Liver (tissue), 9 donors: ENCODE measurements around the gene ANKRD44. TPM values are rescaled to one million over a fixed set of nuclear protein-coding genes. Genes with fewer than 3 reads are reported as not detected.

Experiments
- DNase-seq: peaks from one replicate; pipeline ENCODE4 v3.0.0-alpha.2; 2017; ENCODE audit warnings: low spot score
- H3K27ac ChIP-seq, 2 donors: one replicate each; pipeline ENCODE4 v1.7.0; 2013; ENCODE audit warnings: inconsistent platforms in 2 of 2, low read length in 2 of 2, control low read depth in 1 of 2, low read depth in 1 of 2, mild to moderate bottlenecking in 1 of 2
- H3K27me3 ChIP-seq, 4 donors: one replicate each; pipeline versions ENCODE4 v1.6.1 to v1.7.0; 2013; ENCODE audit warnings: low read length in 3 of 4, inconsistent platforms in 1 of 4, mild to moderate bottlenecking in 1 of 4, moderate library complexity in 1 of 4; ENCODE audit not compliant: control insufficient read depth in 4 of 4, insufficient read depth in 4 of 4
- H3K36me3 ChIP-seq, 4 donors: one replicate each; pipeline versions ENCODE4 v1.6.1 to v1.7.0; 2013; ENCODE audit warnings: low read length in 3 of 4, mild to moderate bottlenecking in 3 of 4, low read depth in 1 of 4, moderate library complexity in 1 of 4; ENCODE audit not compliant: control insufficient read depth in 4 of 4, insufficient read depth in 3 of 4
- H3K4me1 ChIP-seq, 4 donors: one replicate each; pipeline versions ENCODE4 v1.6.1 to v1.7.0; 2013; ENCODE audit warnings: low read length in 3 of 4, mild to moderate bottlenecking in 3 of 4, moderate library complexity in 1 of 4; ENCODE audit not compliant: control insufficient read depth in 4 of 4, insufficient read depth in 4 of 4
- H3K4me3 ChIP-seq, 3 donors: one replicate each; pipeline versions ENCODE4 v1.6.1 to v1.7.0; 2013; ENCODE audit warnings: low read length in 3 of 3, control low read depth in 1 of 3, low read depth in 1 of 3, mild to moderate bottlenecking in 1 of 3
- H3K9ac ChIP-seq, 2 donors: one replicate each; pipeline ENCODE4 v1.7.0; 2013; ENCODE audit warnings: low read length in 2 of 2, mild to moderate bottlenecking in 2 of 2, moderate library complexity in 2 of 2, control low read depth in 1 of 2, low read depth in 1 of 2
- H3K9me3 ChIP-seq, 4 donors: one replicate each; pipeline versions ENCODE4 v1.6.1 to v1.7.0; 2013; ENCODE audit warnings: low read length in 3 of 4; ENCODE audit not compliant: control insufficient read depth in 4 of 4
- ATF3 ChIP-seq: IDR thresholded peaks from 2 replicates; pipeline ENCODE4 v1.6.1; 2016; ENCODE audit warnings: antibody characterized with exemption
- FOXA1 ChIP-seq: IDR thresholded peaks from 2 replicates; pipeline ENCODE4 v1.6.1; 2016; ENCODE audit warnings: antibody characterized with exemption
- FOXA2 ChIP-seq: IDR thresholded peaks from 2 replicates; pipeline ENCODE4 v1.6.1; 2016; ENCODE audit warnings: antibody characterized with exemption
- GABPA ChIP-seq, 2 donors: IDR thresholded peaks in 1 of 2; conservative IDR thresholded peaks in 1 of 2; 2 replicates each; pipeline ENCODE4 v1.6.1; 2016; ENCODE audit warnings: antibody characterized with exemption in 2 of 2, mild to moderate bottlenecking in 1 of 2, moderate library complexity in 1 of 2
- HNF4G ChIP-seq: IDR thresholded peaks from 2 replicates; pipeline ENCODE4 v1.6.1; 2016; ENCODE audit warnings: antibody characterized with exemption
- JUND ChIP-seq, 2 donors: IDR thresholded peaks; 2 replicates each; pipeline ENCODE4 v1.6.1; 2016; ENCODE audit warnings: antibody characterized with exemption in 2 of 2
- RAD21 ChIP-seq, 2 donors: IDR thresholded peaks; 2 replicates each; pipeline ENCODE4 v1.6.1; 2016; ENCODE audit warnings: antibody characterized with exemption in 2 of 2, mild to moderate bottlenecking in 2 of 2
- REST ChIP-seq: IDR thresholded peaks from 2 replicates; pipeline ENCODE4 v1.6.1; 2016; ENCODE audit warnings: antibody characterized with exemption, mild to moderate bottlenecking
- RXRA ChIP-seq, 2 donors: IDR thresholded peaks; 2 replicates each; pipeline ENCODE4 v1.6.1; 2017 to 2018; ENCODE audit warnings: antibody characterized with exemption in 2 of 2, mild to moderate bottlenecking in 1 of 2
- TAF1 ChIP-seq: conservative IDR thresholded peaks from 2 replicates; pipeline ENCODE4 v1.6.1; 2016; ENCODE audit warnings: antibody characterized with exemption, mild to moderate bottlenecking
- YY1 ChIP-seq: IDR thresholded peaks from 2 replicates; pipeline ENCODE4 v1.6.1; 2016; ENCODE audit warnings: antibody characterized with exemption, mild to moderate bottlenecking
- ZBTB33 ChIP-seq: IDR thresholded peaks from 2 replicates; pipeline ENCODE4 v1.6.1; 2016; ENCODE audit warnings: antibody characterized with exemption
- WGBS: extraction: QIAGEN DNeasy Blood & Tissue Kit; methylation state at CpG from one replicate; pipeline ENCODE4 v1.1.7; 2013; 5-methylcytosine and 5-hydroxymethylcytosine counted together
- polyA plus RNA-seq, 2 donors: library from polyadenylated mRNA; stranded (reverse) in 1 of 2; unstranded in 1 of 2; fragments of 200-250 nt in 1 of 2; fragments of >200 nt in 1 of 2; fragmentation: Nextera tagmentation in 1 of 2; extraction: Ambion mirVana in 1 of 2; gene quantifications; one replicate each; pipeline versions ENCODE4 v1.2.1 to v1.2.3, GENCODE V29; 2013 to 2015
- total RNA-seq, 2 donors: library from RNA; depleted of rRNA; stranded (reverse); fragments of >200 nt; gene quantifications; one replicate each; pipeline ENCODE4 v1.2.3, GENCODE V29; 2014
- TF ChIP-seq, protein P1 (sequence below): fragments of 150-350 bp; IDR thresholded peaks from 2 replicates; pipeline ENCODE4 v1.5.1; 2017; ENCODE audit warnings: improper control_type of control experiment, low read depth, low read length; ENCODE audit not compliant: missing input control
- donor health status: healthy.
- donor health status: healthy.
- donor health status: healthy.
- donor health status: healthy.
- donor health status: healthy.

The ANKRD44 gene
- total and polyA plus RNA-seq, 4 donors: 3.8 to 18.2 (median 6.8) TPM

GRCh38 chr2:197191177-197191939 is 119.2 kb downstream of the ANKRD44 start:
- TF ChIP-seq ZBTB33 (no peak), RAD21 (IDR thresholded peaks at IDR 0.05) (peak; percentile 91), GABPA (IDR thresholded peaks at IDR 0.05 in 1 of 2, conservative IDR thresholded peaks at IDR 0.05 in 1 of 2) (no peak), TAF1 (no peak), YY1 (no peak), REST (no peak), ATF3 (no peak)
- TF ChIP-seq, protein P1, sequence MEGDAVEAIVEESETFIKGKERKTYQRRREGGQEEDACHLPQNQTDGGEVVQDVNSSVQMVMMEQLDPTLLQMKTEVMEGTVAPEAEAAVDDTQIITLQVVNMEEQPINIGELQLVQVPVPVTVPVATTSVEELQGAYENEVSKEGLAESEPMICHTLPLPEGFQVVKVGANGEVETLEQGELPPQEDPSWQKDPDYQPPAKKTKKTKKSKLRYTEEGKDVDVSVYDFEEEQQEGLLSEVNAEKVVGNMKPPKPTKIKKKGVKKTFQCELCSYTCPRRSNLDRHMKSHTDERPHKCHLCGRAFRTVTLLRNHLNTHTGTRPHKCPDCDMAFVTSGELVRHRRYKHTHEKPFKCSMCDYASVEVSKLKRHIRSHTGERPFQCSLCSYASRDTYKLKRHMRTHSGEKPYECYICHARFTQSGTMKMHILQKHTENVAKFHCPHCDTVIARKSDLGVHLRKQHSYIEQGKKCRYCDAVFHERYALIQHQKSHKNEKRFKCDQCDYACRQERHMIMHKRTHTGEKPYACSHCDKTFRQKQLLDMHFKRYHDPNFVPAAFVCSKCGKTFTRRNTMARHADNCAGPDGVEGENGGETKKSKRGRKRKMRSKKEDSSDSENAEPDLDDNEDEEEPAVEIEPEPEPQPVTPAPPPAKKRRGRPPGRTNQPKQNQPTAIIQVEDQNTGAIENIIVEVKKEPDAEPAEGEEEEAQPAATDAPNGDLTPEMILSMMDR: peak; percentile 72
- no peaks in the 10 kb centered on the region for H3K9me3 ChIP-seq
- no peak overlapping the region for H3K9ac ChIP-seq
- WGBS: 23% methylated on average over 4 of the region's 4 CpGs
- H3K4me3 ChIP-seq: no peak overlapping the region
- H3K36me3 ChIP-seq: no peaks in the 10 kb centered on the region
- H3K27ac ChIP-seq: no peak overlapping the region
- no peak for DNase-seq
- H3K27me3 ChIP-seq: no peaks in the 10 kb centered on the region
- no peaks in the 10 kb centered on the region for H3K4me1 ChIP-seq

DNA sequence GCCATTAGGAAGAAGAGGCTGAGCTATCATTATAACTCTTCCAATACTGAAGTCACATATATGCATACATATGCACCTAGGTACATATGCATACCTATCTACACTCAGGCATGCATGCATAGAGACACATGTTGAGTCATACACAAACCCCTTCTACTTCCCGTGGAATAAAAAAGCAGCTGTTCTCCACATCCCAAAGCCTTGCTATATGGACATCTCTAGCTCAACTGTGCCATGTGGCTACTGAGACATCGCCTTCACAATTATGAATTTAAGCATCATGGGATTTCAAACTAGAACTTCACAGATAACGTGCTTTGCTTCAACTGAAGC is 120.5 kb downstream of the ANKRD44 start:
- no peak for DNase-seq
- H3K9me3 ChIP-seq: no peaks in the 10 kb centered on the region
- no peaks in the 10 kb centered on the region for H3K36me3 ChIP-seq
- H3K4me1 ChIP-seq: peaks cover 0 to 12% (median 12%) of the 10 kb centered on the region in 4 donors
- no peak overlapping the region for H3K9ac ChIP-seq
- no peak overlapping the region for H3K27ac ChIP-seq
- WGBS: 90% methylated on average over 3 of the region's 3 CpGs
- H3K27me3 ChIP-seq: no peaks in the 10 kb centered on the region
- H3K4me3 ChIP-seq: no peak overlapping the region
- no peak for TF ChIP-seq GABPA (IDR thresholded peaks at IDR 0.05 in 1 of 2, conservative IDR thresholded peaks at IDR 0.05 in 1 of 2)
- TF ChIP-seq ZBTB33: no peak
- no peak for TF ChIP-seq JUND (IDR thresholded peaks at IDR 0.05)
- TF ChIP-seq FOXA1: no peak
- TF ChIP-seq FOXA2: no peak
- no peak for TF ChIP-seq YY1
- no peak for TF ChIP-seq HNF4G
- no peak for TF ChIP-seq ATF3
- no peak for TF ChIP-seq RAD21 (IDR thresholded peaks at IDR 0.05)
- TF ChIP-seq REST: no peak
- TF ChIP-seq, protein P1: no peak
- no peak for TF ChIP-seq RXRA (IDR thresholded peaks at IDR 0.05)
